Measurements from ENCODE around the gene GALNS. TPM values are rescaled to one million over a fixed set of nuclear protein-coding genes. Genes with fewer than 3 reads are reported as not detected.

The GALNS gene
- total RNA-seq, 2 donors from 2014 or later: 37.6 to 73.0 TPM

DNA sequence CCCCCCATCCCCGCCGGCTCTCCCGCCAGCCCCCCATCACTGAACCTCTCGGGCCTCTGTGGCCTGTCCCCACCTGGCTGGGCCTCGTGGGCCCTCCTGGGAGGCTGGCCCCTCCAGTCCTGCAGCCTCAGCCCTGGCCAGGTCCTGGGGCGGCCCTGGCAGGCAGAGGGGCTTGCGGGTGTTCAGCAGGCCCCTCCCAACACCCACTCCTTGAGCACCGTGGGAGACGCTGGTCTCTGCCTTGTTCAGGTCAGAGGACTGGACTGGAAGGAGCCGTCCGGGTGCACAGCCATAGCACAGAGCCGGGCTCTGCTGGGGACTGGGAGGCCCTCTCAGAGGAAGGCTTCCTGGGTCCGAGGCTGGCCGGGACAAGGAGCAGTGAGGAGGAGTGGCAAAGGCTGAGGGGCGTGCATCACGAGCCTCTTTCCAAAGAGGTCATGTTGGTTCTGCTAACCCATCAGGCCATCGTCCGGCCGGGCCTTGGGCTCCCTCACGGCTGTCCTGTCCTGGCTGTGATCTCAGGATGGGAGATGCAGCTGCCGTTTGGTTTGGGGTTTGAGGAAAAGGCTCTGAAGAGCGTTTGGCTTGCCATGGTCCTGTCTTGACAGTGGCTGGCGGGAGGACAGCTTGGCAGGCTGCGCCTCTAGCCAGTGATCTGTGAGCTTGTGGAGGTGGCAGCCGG is 16.0 kb upstream of the GALNS start:
- H3K27ac Mint-ChIP-seq: no peak overlapping the region
- ATAC-seq (replicated peaks): no peak
- H3K4me1 Mint-ChIP-seq: no peaks in the 10 kb centered on the region
- H3K9me3 Mint-ChIP-seq: no peaks in the 10 kb centered on the region
- H3K4me3 Mint-ChIP-seq: no peak overlapping the region
- H3K27me3 Mint-ChIP-seq: peaks cover 9% of the 10 kb centered on the region
- H3K36me3 Mint-ChIP-seq (ENCODE audit: low read depth): no peaks in the 10 kb centered on the region

DNA sequence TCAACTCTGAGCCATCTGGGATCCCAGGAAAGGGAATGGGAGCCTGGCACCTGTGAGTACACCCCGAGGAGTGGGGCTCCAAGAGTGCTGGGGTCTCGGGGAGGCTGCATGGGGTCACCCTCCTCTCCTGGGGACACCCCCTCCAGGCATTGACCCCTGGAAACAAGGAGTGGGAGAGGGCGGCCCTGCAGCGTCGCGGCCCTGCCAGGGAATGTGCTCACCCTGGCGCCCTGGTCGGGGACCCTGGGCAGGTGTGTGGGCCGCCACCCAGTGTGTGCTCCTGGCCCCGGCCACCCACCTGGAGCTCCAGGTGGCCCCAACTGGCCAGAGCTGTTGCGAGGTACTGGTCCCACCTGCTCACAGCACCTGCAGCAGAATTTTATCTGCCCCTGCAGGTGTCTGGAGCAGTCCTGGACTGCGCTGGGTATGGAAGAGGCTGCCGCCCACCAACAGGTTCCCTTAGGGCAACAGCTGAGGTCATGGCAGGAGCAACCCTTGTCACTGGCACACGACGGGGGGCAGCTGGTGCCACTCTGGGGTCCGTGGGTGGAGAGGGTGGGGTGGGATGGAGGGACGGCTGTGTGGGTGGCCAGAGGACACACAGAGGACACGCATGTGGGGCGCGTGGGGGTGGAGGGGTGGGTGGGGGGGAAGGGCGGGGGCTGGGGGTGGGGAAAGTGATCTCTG is 15.1 kb upstream of the GALNS start:
- Mint-ChIP-seq H3K27me3 (peaks cover 9% of the 10 kb centered on the region), H3K36me3 (ENCODE audit: low read depth) (no peaks in the 10 kb centered on the region), H3K9me3 (no peaks in the 10 kb centered on the region), H3K4me1 (no peaks in the 10 kb centered on the region), H3K4me3 (no peak overlapping the region), H3K27ac (no peak overlapping the region)
- no peak for ATAC-seq (replicated peaks)

DNA sequence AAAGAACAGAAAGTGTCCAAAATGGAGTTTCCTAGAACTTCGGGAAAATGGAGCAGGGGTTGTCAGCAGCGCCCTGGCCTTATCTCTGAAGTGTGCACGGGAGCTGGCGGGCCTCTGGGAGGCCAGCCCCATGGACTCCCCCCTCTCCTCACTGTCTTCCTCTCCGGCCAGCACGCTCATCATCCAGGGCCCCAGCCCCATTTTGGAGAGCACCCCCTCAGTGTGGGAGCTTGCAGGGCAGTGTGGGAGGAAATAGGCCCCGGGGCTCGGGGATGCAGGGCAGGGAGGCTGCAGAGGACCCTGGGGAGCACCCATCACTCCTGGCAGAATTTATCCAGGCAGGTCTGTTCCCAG is 14.6 kb upstream of the GALNS start:
- H3K36me3 Mint-ChIP-seq (ENCODE audit: low read depth): no peaks in the 10 kb centered on the region
- H3K4me1 Mint-ChIP-seq: no peaks in the 10 kb centered on the region
- peak overlapping the region; percentile 33 for H3K4me3 Mint-ChIP-seq
- H3K27me3 Mint-ChIP-seq: peaks cover 9% of the 10 kb centered on the region
- no peak for ATAC-seq (replicated peaks)
- no peak overlapping the region for H3K27ac Mint-ChIP-seq
- H3K9me3 Mint-ChIP-seq: no peaks in the 10 kb centered on the region

DNA sequence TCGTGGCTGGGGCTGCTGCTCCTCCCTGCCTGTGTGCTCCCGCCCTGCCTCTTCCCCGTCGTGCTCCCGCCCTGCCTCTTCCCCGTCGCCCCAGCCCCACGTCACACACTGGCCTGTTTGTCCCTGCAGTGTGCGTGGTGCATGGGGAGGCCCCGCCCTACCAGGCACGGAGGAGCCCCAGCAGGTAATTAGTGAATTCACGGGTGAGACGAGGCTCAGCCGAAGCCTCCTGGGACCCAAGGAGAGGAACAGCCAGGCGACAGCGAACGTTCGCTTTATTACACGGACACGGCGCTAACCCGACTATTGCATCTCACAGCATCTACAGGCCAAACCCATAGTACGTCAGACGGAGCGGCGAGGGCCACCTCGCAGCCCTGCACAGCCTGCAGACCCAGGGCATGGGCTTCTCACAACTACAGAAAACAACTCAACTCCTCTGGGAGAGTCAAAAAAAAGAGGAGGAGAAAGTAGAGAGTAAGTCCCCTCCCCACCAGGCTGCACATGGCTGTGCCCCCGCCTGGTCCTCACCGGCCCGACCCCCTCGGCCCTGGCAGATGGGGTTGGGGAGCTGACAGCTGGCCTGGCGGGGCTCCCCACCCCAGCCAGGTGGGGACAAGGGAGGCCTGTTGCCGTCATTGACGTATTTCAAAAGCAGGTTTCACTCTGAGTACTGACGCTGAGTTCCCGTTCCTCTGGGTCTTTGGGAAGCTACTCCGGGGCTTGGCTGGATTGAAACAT is 14.0 kb upstream of the GALNS start:
- ATAC-seq (replicated peaks): no peak
- H3K27ac Mint-ChIP-seq: no peak overlapping the region
- no peaks in the 10 kb centered on the region for H3K9me3 Mint-ChIP-seq
- H3K36me3 Mint-ChIP-seq (ENCODE audit: low read depth): no peaks in the 10 kb centered on the region
- H3K4me1 Mint-ChIP-seq: no peaks in the 10 kb centered on the region
- H3K27me3 Mint-ChIP-seq: peaks cover 9% of the 10 kb centered on the region
- H3K4me3 Mint-ChIP-seq: peak overlapping the region; percentile 33

DNA sequence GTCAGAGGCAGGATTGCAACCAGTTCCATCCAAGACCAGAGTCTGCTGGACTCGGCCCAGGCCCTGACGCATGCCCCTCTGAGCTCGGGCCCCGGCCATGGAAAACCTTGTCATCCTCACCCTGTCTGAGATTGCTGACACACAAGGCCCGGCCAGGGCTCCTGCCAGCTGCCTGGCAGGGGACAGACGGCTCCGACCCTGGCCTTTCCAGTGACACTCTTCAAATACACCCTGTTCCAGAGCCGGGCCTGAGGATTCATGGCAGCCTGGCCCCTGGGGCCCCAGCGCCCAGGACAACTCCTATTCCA is 12.9 kb upstream of the GALNS start:
- no peak for ATAC-seq (replicated peaks)
- Mint-ChIP-seq H3K4me3 (no peak overlapping the region), H3K27me3 (peaks cover 9% of the 10 kb centered on the region), H3K27ac (no peak overlapping the region), H3K9me3 (no peaks in the 10 kb centered on the region), H3K36me3 (ENCODE audit: low read depth) (no peaks in the 10 kb centered on the region), H3K4me1 (no peaks in the 10 kb centered on the region)

DNA sequence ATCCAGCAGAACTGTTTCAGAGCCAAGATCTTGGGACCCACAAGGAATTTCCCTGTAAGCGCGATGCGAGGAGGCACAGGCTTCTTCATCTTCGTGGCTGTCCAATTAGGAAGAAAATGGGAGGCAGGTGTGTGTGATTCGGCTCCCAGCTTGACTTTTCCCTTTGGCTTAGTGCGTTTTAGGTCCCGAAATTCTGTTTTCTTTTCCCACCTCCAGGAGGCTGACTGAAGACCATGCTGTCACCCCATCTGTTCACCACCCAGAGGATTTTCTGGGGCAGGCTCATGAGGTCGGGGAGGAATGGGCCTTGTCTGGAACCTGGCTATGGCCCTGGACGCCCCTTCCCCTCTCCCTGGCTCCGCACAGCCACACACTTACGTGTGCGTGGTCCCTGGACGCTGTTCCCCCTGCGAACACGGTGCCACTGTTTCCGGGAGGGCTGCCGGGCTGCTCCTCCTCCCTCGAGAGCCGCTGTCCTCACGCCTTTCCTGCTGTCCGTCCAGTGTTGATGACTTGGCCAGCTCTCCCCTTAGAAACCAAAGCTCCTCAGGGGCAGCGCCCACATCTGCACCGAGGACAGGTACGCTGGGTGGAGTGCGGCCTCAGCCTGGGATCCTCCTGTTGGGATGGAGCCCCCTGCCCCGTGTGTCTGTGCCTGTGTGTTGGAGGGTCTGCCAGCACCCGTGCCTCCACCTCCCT is 12.4 kb upstream of the GALNS start:
- H3K9me3 Mint-ChIP-seq: no peaks in the 10 kb centered on the region
- H3K27ac Mint-ChIP-seq: no peak overlapping the region
- H3K4me3 Mint-ChIP-seq: no peak overlapping the region
- no peaks in the 10 kb centered on the region for H3K36me3 Mint-ChIP-seq (ENCODE audit: low read depth)
- peaks cover 9% of the 10 kb centered on the region for H3K27me3 Mint-ChIP-seq
- no peaks in the 10 kb centered on the region for H3K4me1 Mint-ChIP-seq
- no peak for ATAC-seq (replicated peaks)

DNA sequence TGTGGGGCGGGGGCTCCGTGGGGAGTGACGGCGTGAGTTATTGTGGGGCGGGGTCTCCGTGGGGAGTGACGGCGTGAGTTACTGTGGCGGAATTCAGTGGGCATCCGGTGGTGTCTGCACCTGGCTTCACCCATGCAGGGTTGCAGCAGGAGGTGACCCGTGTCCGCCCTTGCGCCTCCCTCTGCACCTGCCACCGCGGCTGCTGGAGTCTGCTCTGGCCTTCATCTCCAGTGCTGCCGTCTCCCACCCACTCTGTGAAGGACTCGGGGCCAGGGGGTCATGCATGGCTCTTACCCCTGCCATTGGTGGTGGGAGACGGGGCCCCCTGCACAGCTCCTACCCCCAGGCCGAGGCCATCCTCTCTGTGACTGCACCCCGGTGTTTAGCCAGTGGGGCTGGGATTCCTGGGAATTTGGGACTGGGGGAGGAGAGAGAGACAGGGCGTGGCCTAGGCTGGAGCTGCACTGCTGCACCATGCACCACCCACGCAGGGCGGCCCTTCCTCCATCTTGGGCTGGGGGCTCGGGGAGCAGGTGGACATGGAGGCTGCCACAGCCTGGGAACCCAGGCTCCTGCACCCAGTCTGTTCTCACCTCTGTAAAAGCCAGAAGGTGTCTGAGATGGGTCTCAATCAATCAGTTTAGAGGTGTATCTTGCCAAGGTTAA is 11.0 kb upstream of the GALNS start:
- Mint-ChIP-seq H3K9me3 (no peaks in the 10 kb centered on the region), H3K27ac (no peak overlapping the region), H3K4me3 (no peak overlapping the region), H3K4me1 (no peaks in the 10 kb centered on the region), H3K27me3 (peaks cover 9% of the 10 kb centered on the region), H3K36me3 (ENCODE audit: low read depth) (no peaks in the 10 kb centered on the region)
- ATAC-seq (replicated peaks): no peak

DNA sequence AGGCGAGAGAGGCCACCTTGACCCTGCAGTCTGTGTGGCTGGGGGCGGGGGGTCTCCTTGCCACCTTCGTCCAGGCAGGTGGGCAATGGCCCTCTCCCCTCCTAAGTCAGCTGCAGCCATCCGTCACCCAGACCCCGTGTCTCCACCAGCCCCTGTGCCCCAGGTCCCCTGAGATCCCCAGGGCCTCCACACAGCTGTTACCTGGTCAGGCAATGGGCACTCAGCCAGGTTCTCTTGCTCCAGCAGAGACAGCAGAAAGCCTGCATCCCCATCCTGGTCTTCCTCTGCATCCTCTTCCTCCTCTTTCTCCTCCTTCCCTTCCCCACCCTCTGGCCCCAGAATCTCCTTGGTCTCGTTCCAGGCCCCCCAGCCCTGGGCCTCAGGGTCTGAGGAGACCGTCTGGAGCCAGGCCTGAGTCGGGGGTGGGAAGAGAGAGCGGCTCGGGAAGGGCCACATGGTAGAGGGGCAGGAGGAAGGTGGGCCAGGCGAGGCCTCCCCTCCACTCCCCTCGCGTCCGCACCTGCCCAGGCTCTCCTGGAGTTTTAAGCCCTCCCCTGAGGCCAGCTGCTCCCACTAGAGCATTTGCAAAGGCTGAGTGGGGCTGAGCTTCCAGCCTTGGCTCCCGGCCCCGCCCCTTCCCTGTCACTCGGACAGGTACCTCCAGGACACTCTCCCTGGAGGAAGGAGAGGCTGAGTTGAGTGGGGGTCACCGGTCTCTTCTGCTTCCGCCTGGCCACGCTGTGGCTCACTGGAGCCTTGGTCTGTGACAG is 9.6 kb upstream of the GALNS start, which contains the start of gene PABPN1L:
TSS of gene PABPN1L (minus strand) at position 510 of the 770 bp plus-strand sequence. CDS start at position 456, 54 bp downstream.
- H3K4me3 Mint-ChIP-seq: no peak within 1 kb of the TSS
- no peaks in the 10 kb centered on the region for H3K36me3 Mint-ChIP-seq (ENCODE audit: low read depth)
- no peaks in the 10 kb centered on the region for H3K9me3 Mint-ChIP-seq
- ATAC-seq (replicated peaks): no peak
- no peak within 1 kb of the TSS for H3K27ac Mint-ChIP-seq
- no peaks in the 10 kb centered on the region for H3K4me1 Mint-ChIP-seq
- H3K27me3 Mint-ChIP-seq: peaks cover 8% of the 10 kb centered on the region

DNA sequence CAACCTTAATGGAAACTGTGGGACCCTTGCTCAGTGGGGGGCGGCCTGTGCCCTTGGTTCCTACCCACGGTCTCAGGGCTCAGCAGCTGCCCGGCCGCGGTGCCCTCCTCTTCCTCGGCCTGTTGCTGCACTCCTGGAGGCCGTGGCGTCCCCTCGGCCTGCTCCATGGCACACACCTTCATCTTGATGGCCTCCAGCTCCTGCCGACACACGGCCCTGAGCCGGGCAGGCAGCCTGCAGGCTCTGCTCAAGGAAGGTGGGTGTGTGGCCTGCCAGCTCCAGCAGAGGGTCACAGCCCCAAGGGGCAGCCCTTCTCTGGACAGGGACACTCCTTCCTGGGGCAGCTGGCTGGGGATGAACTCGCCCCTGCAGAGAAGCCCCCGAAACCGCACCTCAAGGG is 9.0 kb upstream of the GALNS start:
- no peaks in the 10 kb centered on the region for H3K4me1 Mint-ChIP-seq
- H3K4me3 Mint-ChIP-seq: no peak overlapping the region
- peaks cover 3% of the 10 kb centered on the region for H3K27me3 Mint-ChIP-seq
- no peaks in the 10 kb centered on the region for H3K9me3 Mint-ChIP-seq
- H3K36me3 Mint-ChIP-seq (ENCODE audit: low read depth): peaks cover 6% of the 10 kb centered on the region
- no peak for ATAC-seq (replicated peaks)
- H3K27ac Mint-ChIP-seq: no peak overlapping the region

DNA sequence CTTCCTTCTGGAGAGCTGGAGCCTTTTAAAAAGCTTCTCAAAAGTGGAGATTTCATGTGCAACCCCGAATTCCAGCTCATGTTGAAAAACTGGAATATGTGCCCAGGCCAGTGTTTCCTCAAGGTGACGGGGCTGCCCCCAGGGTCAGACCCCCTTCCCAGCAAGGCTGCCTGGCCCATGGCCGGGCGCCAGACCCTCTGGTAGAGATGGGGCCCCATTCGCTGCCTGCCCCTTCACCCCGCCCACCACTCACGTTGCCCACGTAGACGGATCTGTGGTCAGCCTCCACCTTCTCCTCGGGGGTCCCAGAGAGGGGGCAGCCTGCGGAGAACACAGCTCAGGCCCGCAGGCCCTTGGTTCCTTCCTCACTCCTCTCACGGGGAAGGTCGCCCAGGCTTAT is 8.6 kb upstream of the GALNS start:
- H3K4me1 Mint-ChIP-seq: no peaks in the 10 kb centered on the region
- H3K27ac Mint-ChIP-seq: no peak overlapping the region
- no peaks in the 10 kb centered on the region for H3K9me3 Mint-ChIP-seq
- no peaks in the 10 kb centered on the region for H3K27me3 Mint-ChIP-seq
- no peak for ATAC-seq (replicated peaks)
- H3K36me3 Mint-ChIP-seq (ENCODE audit: low read depth): peaks cover 9% of the 10 kb centered on the region
- H3K4me3 Mint-ChIP-seq: no peak overlapping the region

DNA sequence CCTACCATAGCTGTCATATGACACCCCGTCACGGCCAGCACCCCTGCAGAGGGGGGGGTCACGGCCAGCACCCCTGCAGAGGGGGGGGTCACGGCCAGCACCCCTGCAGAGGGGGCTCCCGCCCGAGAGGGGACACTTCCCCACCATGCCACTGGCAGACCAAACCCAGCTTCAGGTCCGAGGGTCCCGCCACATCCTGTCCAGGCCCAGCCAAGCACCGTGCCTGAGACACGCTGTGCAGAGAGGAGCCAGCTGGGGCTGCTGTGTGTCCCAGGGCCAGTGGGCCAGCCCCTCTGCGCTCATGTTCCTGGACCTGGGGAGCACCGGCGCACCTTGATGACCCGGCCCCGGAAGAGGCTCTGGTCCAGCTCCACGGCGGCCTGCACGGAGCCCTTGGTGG is 7.8 kb upstream of the GALNS start:
- ATAC-seq (replicated peaks): no peak
- H3K4me3 Mint-ChIP-seq: no peak overlapping the region

DNA sequence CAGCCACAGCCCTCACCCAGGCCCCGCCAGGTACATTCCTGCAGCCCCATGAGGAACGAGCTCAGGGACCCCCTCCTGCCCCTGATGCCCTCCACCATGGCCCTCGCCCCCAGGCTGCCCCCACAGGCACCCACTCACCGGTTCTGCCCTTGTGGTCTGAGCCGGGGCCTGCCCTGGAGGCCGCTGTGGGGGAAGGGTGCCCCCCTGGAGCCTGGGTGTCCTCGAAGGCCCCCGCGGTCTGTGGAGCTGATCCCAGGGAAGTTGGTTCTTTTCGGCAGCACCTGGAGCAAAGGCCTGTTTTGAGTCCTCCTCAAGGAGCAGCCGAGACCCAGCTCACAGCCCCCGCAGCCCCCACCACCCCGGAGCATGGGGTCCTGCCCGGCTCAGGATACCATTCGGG is 7.4 kb upstream of the GALNS start:
- ATAC-seq (replicated peaks): no peak
- Mint-ChIP-seq H3K9me3 (no peaks in the 10 kb centered on the region), H3K36me3 (ENCODE audit: low read depth) (peaks cover 19% of the 10 kb centered on the region), H3K27ac (no peak overlapping the region), H3K27me3 (no peaks in the 10 kb centered on the region), H3K4me1 (no peaks in the 10 kb centered on the region), H3K4me3 (no peak overlapping the region)

More for the DNA sequence above, 7.8 kb upstream of the GALNS start:
- H3K9me3 Mint-ChIP-seq: no peaks in the 10 kb centered on the region
- H3K27me3 Mint-ChIP-seq: no peaks in the 10 kb centered on the region
- no peaks in the 10 kb centered on the region for H3K4me1 Mint-ChIP-seq
- H3K27ac Mint-ChIP-seq: no peak overlapping the region
- H3K36me3 Mint-ChIP-seq (ENCODE audit: low read depth): peaks cover 15% of the 10 kb centered on the region

DNA sequence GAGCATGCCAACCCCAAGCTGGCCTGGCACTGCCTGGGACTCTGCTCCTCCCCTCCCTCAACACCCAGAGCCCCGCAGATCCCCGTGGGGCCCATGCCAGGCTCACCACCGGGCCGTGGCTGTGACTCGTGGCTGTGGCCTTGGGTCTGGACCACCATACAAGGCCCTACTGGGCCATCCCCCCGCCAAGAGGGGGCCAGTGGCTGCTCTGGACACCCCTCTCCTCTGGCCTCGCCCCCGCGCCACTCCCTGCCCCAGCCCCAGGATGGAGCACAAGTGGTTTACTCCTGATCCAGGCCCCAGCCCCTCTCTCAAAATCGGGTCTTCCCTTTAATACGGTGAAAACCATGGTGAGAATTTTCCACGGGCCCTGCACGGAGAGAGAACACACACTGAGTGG is 6.7 kb upstream of the GALNS start:
- Mint-ChIP-seq H3K4me1 (no peaks in the 10 kb centered on the region), H3K27me3 (no peaks in the 10 kb centered on the region), H3K27ac (no peak overlapping the region), H3K9me3 (no peaks in the 10 kb centered on the region), H3K36me3 (ENCODE audit: low read depth) (peaks cover 24% of the 10 kb centered on the region), H3K4me3 (no peak overlapping the region)
- ATAC-seq (replicated peaks): no peak

DNA sequence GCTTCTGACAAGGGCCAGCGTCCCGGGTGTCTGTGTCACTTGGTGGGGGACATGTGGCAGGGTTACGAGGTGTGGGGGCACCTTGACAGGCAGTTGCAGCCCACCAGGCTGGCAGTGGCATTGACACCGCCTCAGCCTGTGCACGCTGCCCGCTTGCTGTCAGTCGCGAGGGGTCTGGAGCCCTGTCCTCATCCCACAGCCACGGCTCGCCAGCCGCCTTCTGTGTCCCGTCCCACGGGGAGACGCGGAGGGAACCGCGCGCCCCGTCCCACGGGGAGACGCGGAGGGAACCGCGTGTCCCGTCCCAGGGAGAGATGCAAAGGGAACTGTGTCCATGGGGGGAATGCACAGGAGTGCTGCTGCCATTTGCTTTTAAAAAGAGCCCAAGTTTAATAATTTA is 6.2 kb upstream of the GALNS start:
- no peaks in the 10 kb centered on the region for H3K27me3 Mint-ChIP-seq
- no peak overlapping the region for H3K4me3 Mint-ChIP-seq
- peaks cover 1% of the 10 kb centered on the region for H3K4me1 Mint-ChIP-seq
- H3K9me3 Mint-ChIP-seq: no peaks in the 10 kb centered on the region
- no peak overlapping the region for H3K27ac Mint-ChIP-seq
- no peak for ATAC-seq (replicated peaks)
- H3K36me3 Mint-ChIP-seq (ENCODE audit: low read depth): peaks cover 29% of the 10 kb centered on the region
